Measurements from ENCODE around the gene CREB3.

- TF ChIP-seq EZH2phosphoT487 (IDR thresholded peaks at IDR 0.05; ENCODE audit: low read length) (no peak), CTCF (IDR thresholded peaks at IDR 0.05; ENCODE audit: low read length) (no peak)
These were observed 21.5 kb upstream of the CREB3 start for GRCh38 chr9:35710818-35711500.
